GM18508 (cell line): ENCODE results near the gene PLOD2.

Experiments
- ATAC-seq: cut with Tn5 transposase; IDR thresholded peaks from one replicate; pipeline ENCODE4 v1.9.1; 2021; ENCODE audit warnings: moderate number of reproducible peaks; ENCODE audit not compliant: insufficient read depth, unreplicated experiment

Gene PLOD2

DNA sequence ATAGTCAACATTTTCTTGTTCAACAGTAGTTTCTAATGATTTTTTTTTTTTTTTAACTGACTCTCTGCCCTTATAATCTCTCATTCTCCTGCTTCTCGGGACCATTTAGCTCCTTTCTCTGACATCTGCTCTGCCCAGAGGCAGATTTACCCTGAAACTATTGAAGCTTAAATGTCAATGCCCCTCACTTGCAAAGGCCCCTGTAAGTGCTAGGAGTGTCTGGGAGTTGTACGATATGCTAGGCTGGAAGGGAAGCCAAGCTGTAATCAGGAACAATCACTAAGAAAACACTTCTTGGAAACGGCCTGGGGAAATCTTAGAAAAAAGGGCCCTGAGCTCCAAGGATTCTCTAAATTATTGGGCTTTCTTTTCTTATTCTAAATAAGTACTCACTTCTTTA, 5.8 kb upstream of the PLOD2 start:
- no peak for ATAC-seq

DNA sequence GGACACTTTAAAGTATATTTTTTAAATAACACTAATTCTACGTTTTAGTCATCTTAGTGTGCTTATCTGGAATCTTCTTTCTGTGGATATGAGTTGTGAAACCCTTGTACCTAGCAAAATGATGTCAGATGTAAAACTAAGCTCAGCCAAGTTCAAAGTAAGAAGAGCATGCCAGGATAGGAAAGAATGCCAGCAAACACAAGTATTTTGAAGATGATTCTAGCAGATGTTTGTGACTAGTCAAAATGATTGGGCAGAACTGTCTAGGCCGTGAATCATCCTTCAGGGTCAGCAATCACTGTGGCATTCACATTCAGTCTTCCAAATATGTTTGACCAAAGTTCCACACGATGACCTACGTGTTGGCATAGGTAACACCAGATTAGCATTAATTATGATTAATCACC, 5.4 kb upstream of the PLOD2 start:
- no peak for ATAC-seq

DNA sequence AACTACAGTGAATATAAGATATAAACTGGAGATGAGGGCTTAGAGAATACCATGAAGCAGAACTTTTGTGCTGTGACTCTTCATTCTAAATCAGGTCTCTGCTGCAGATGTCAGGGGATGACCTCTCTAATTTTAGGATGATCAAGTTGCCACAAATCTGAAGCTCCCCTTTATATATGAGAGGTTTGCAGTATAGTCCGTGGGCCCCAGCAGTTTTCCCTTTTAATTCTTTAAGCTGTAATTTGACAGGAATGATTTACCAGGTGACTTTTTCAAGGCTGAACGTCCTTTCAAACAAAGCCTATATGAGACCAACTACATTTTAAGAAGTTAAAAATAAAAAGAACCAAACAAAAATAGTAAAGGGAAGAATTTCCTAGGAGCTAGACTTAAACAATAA, 4.9 kb upstream of the PLOD2 start:
- no peak for ATAC-seq

- ATAC-seq: no peak
These were observed 4.2 kb upstream of the PLOD2 start for GRCh38 chr3:146164971-146165769.

DNA sequence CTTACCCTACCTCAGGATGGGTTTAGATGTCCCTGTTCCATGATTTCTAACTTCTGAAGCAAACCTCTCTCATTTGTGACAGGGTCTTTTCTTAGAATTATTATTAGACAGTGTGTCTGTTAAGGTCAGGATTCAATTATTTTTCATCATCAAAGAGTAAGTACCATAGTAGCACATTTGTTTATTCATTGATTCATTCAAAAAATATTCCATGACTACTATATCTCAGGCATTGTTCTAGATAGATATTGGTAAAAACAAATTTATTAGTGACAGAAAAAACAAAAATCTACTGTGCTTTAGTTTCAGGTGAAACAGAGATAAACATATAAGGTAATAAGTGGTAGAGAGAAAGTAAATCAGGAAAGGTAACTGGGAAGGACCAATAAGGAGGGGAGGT, 3.5 kb upstream of the PLOD2 start:
- ATAC-seq: no peak

- no peak for ATAC-seq
These were observed 3.1 kb upstream of the PLOD2 start for GRCh38 chr3:146164071-146164470.

DNA sequence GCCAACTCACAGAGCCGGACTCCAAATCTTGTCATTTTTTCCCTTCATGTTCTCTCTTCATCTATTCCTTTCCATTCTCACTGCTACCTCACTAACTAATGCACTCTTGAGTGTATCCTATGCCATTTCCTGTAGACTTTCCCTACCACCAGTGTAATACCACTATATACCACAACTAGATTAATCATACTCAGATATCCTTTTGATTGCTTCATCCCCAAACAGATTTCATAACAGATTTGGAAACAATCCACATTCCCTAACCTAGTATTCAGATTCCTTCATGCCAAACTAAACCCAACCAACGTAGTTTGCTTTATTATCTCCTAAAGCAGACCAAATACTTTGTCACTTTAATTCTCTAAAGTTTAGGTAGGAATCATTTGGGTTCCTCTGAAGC, 2.6 kb upstream of the PLOD2 start:
- ATAC-seq: no peak

DNA sequence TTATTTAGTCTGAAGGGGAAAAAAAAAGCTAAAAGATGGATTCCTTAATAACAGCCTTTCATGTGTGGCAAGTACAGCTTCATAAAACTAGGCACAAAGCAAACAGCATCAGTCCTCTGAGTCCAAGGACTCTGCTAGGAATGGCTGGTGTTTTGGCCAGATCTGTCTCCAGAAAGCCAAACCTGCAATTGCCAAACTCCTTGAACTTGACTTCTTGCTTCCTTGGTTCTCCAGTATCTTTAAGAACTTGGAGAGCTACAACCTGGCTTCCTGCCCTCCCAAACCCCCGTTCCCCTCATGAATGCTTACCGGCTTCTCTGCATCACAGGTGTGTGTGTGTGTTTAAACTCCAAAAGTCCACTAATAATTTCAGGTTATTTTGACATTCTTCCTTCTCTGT, 1.6 kb upstream of the PLOD2 start:
- no peak for ATAC-seq

DNA sequence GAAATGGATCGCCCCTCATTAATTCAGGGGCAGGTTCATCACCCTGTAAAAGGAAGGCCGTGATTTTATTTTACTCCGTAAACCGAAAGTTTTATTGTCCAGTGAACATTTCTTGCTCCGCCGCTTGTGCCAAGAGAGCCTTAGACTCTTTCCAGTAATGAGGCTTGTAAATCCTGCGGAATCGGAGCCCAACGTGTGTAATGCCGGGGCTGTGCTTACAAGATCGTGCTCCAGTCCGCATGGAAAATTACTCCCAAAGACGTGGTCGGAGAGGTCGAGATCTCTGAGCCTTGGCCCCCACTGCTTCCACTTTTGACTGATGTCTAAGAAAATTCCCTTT, 649 bp upstream of the PLOD2 start:
- ATAC-seq: no peak

DNA sequence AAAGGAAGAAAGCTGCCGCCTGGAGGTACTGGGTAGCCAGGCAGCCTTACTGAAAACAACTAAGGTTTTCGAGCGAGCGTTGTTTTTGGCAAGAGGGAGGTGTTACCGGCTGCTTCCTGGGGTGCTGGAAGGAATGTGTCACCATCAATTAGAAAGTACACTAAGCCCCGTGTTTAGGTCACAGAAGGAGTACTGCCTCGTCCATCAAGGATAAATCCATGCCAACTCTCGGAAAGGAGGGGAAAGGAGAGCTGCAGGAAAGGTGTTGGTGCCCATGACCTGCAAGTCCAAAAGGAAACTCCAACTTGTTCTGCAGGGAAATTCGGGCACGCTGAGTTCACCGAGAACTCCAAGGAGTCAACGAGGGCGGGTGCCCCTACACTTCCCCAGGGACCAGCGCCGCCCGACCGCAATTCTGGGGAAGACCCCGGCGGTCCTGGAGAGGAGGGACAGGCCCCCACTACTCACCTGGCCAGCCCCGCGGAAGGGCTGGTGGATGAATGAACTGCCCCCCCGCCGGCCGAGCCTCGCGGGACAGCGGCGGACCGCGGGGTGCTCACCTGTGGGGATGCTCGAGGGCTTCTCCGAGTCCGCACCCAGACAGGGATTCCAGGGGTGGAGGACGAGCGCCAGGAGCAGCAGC, 542 bp downstream of the PLOD2 start:
- ATAC-seq: no peak

- no peak for ATAC-seq
These were observed 1.2 kb downstream of the PLOD2 start for GRCh38 chr3:146159616-146160320.

DNA sequence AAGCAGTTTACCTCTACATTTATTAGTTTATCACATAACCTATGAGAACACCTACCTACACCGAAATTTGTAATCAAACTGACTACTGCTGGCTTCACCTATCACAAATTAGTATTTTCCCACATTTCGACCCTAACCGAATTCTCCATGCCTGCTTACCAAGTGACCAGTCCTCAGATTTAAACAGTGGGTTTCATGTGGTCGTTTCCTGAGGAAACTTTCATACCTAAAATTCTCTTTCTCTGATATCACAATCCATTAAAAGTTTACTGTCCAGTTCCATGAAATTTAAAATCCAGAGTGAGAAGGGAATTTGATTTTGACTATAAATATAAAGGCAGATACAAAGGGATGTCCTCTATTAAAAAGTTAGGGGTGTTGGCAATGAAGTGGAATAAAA, 1.9 kb downstream of the PLOD2 start:
- no peak for ATAC-seq

DNA sequence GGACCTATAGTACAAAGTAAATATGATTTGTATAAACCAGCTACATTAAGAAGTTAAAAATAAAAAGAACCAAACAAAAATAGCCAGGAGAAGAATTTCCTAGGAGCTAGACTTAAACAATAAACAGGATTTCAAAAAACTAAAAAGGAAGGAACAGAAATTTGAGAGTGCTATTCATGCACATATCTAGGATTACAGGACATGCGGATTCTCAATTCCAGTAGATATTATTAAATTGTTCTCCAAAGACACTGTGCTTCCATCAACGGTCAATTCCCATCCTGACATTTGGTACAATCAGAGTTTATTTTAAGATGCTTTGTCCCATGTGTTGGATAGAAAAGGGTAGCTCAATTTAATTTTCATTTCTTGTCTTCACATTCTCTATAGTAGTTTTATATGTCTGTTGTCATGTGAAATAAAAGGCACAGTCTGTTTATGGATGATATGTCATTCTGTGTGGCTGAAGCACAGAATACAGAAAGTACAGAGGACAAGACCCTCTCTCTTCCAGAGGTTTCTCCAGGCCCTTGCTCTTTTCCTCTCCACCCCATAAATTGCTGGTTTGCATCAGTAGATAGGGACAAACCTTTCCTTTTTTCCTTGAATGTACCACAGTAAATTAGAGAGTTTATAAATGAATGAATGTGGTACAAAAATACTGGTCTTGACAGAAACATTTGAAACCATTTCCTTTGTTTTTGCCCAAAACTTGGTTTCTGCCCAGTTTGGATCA, 3.5 kb downstream of the PLOD2 start:
- ATAC-seq: no peak

GRCh38 chr3:146156666-146157314, 4.2 kb downstream of the PLOD2 start:
- ATAC-seq: no peak

- ATAC-seq: no peak
These were observed 4.9 kb downstream of the PLOD2 start for GRCh38 chr3:146156095-146156494.

GRCh38 chr3:146154995-146155394, 6.0 kb downstream of the PLOD2 start:
- no peak for ATAC-seq

DNA sequence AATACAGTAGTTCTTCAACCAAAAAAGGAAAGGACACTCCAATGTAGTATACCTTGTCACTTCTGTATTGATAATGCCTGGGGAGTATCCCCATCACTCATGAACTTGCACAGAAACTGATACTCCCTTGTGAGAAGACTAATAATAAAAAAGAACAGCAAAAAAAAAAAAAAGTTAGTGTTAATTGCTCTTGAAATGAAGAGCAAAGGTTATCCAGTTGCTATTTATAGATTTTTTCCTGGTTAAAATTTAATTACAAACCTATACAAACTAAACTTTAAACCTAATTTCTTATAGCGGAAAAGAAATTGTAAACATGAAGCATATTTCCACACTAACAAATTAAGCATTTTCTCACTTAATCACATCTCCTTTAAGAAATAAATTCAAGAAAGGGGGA, 6.7 kb downstream of the PLOD2 start:
- ATAC-seq: no peak

DNA sequence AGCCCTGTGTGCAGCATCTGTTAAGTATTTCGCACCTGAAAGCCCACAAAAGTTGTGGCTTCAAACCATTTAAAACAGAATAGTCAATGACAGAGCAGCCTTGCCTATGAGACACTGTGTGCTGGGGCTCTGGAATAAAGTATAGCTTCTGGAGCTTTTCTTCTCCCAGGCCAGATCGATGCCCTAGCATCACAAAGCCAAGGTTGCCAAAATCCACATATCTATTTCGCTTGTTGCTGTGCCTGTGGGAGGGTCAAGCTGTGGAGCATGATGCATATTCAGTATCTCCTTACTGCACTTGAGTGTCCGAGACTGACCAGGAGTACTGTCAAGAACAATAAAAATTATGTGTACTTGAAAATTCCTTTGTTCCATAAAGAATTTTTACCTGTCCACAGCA, 7.6 kb downstream of the PLOD2 start:
- ATAC-seq: no peak

- no peak for ATAC-seq
These were observed 8.2 kb downstream of the PLOD2 start for GRCh38 chr3:146152834-146153233.

- no peak for ATAC-seq
These were observed 12.5 kb downstream of the PLOD2 start for GRCh38 chr3:146148468-146148931.
